Globus pallidus (tissue), 1 donor: ENCODE results near the gene COL15A1.
A peak's percentile ranks its signal among the peaks of the same experiment; 100 is the strongest.

Source experiments
- DNase-seq: peaks from one replicate; pipeline ENCODE4 v3.0.0-alpha.2; 2015; ENCODE audit warnings: low spot score

The COL15A1 gene

GRCh38 chr9:99056886-99057664 lies 113.4 kb downstream of the COL15A1 start:
- DNase-seq, result peak; percentile 16

- DNase-seq, result peak; percentile 60
These were observed 114.2 kb downstream of the COL15A1 start for GRCh38 chr9:99057665-99058625.

- DNase-seq, result peak; percentile 63
These were observed 115.5 kb downstream of the COL15A1 start for GRCh38 chr9:99058964-99059921.

GRCh38 chr9:99060621-99061020 lies 116.9 kb downstream of the COL15A1 start:
- no peak for DNase-seq

- no peak for DNase-seq
These were observed 118.8 kb downstream of the COL15A1 start for GRCh38 chr9:99062549-99062948.

GRCh38 chr9:99063522-99063921 lies 119.8 kb downstream of the COL15A1 start:
- DNase-seq, result no peak

- no peak for DNase-seq
These were observed 122.9 kb downstream of the COL15A1 start for GRCh38 chr9:99066571-99066970.

- no peak for DNase-seq
These were observed 125.4 kb downstream of the COL15A1 start for GRCh38 chr9:99069075-99069474.

GRCh38 chr9:99069546-99069945 lies 125.8 kb downstream of the COL15A1 start:
- DNase-seq, result no peak

GRCh38 chr9:99070681-99071080 lies 127.0 kb downstream of the COL15A1 start:
- no peak for DNase-seq

- DNase-seq, result no peak
These were observed 127.8 kb downstream of the COL15A1 start for GRCh38 chr9:99071313-99072039.

- DNase-seq, result no peak
These were observed 128.3 kb downstream of the COL15A1 start for GRCh38 chr9:99072040-99072394.

GRCh38 chr9:99073347-99073746 lies 129.6 kb downstream of the COL15A1 start:
- DNase-seq, result no peak

- no peak for DNase-seq
These were observed 130.5 kb downstream of the COL15A1 start for GRCh38 chr9:99073985-99074901.

- DNase-seq, result no peak
These were observed 131.2 kb downstream of the COL15A1 start for GRCh38 chr9:99074902-99075245.

- DNase-seq, result no peak
These were observed 131.7 kb downstream of the COL15A1 start for GRCh38 chr9:99075246-99075912.

- DNase-seq, result no peak
These were observed 132.3 kb downstream of the COL15A1 start for GRCh38 chr9:99076030-99076429.

- peak; percentile 14 for DNase-seq
These were observed 132.9 kb downstream of the COL15A1 start for GRCh38 chr9:99076483-99077171.

- DNase-seq, result no peak
These were observed 135.0 kb downstream of the COL15A1 start for GRCh38 chr9:99078717-99079116.
